CD4-positive, alpha-beta T cell treated with Interleukin-4 for 4 hours (primary cell): Measurements from ENCODE around the gene MAP3K12.
A peak's percentile ranks its signal among the peaks of the same experiment; 100 is the strongest.
"Not testable (repeated sequence)": the region's sequence is repeated elsewhere in the genome, so short reads cannot be mapped to it uniquely, and the experiment has no call there.

Experiments used
- DNase-seq: peaks from one replicate; pipeline ENCODE4 v3.0.0-alpha.2; 2020

Gene MAP3K12

DNA sequence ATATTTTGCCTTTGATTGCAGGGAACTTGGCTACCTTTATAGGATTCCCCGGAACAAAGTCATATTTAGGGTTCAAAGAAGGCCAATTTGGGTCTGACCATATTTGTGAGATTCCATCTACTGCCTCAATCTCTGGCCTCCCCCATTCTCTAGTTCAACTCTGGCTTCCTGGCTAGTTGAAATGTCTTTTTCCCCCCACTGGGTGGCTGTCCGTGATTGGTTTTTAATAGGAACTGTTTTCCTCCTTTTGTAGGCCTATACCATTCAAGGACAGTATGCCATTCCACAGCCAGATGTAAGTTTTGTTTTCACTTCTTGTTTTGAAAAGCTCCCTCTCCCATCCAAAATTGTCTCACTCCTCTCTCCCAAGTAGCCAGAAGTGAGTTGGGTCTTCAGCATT is 33.6 kb downstream of the MAP3K12 start:
- DNase-seq, result no peak

DNA sequence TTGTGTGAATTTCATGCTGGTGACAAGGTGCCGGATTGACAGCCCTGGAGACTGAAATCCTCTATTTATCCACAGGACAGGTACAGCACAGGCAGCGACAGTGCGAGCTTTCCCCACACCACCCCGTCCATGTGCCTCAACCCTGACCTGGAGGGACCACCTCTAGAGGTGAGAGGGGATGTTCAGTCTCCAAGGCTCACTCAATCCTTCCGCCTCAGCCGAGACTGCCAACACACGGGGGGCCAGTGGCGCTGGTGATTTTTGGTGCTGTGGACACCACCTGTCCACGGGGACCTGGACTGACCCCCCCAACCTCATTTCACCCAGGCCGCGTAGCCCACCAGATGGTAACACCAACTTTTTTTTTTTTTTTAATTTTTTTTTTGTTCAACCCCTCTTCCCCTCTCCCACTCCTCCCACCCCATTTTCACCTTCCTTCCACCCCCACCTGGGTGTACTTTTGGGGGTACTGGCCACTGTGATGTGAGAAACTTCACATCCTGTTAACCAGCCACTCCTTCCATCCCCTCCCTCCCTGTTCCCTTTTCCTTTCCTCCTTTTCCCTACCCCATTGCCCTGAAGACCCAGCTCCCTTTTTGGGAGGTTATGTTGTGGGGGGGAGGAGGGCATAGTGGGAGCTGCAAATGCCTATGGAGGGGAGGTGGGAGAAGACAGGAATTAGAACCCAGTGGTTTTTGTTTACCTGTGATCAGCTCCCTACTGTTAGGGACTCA is 34.4 kb downstream of the MAP3K12 start:
- DNase-seq, result no peak

DNA sequence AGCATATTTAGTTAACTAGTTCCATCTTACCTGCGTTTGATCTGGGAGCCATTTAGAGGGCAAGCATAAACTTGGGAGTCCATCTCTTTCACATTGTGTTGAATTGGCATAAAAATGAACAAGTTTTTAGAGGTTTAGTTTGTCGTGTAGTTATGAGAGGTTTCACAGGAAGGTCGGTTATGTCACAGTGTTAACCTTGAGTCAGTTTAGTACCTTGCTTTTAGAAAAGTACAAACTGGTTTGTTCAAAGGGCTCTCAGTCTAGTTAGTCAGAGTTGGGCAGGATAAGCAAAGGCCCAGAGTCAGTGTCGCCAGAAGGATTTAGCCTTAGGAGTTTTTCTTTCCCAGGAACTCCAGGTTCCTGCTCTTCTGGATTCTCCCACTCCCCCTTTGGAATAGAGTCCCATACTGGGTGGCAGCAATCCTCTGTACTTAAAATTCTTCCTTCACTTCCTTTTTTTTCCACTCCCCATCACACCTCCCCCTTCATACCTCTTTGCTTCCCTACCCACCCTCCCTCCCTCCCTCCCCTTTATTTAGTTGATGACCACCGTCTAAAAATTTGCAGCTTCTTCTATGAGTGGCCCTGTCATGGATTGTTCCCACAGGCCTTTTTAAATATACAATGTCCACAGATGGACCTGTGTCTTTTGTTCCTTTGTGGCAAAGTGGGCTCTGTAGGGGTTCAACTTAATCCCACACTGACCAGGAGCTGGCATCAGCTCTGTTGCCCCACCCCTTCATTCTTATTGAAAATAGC is 35.3 kb downstream of the MAP3K12 start:
- no peak for DNase-seq

DNA sequence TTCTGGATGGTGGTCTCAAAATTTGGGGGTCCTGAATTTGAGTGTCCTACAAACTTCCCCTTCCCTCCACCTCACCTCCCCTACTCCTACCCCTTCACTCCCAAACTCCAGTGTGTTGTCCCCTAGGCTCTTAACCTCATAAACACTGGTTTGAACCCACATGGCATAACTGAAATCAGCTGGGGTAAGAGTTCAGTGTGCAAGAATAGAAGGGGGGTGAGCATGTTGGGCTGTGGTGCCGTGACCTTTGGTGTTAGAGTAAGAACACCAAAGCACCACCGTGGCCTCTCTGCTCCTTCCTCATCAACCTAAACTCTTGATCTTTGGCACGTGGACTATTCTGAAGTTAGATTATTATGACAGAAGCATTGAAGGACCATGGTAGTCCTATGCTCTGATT is 36.3 kb downstream of the MAP3K12 start:
- DNase-seq, result no peak

- DNase-seq, result no peak
These were observed 37.7 kb downstream of the MAP3K12 start for GRCh38 chr12:53461591-53461990.

GRCh38 chr12:53461059-53461458 is 38.2 kb downstream of the MAP3K12 start:
- no peak for DNase-seq

- no peak for DNase-seq
These were observed 40.2 kb downstream of the MAP3K12 start for GRCh38 chr12:53459097-53459496.

- DNase-seq, result no peak
These were observed 42.4 kb downstream of the MAP3K12 start for GRCh38 chr12:53456654-53457366.

GRCh38 chr12:53454707-53455106 is 44.6 kb downstream of the MAP3K12 start:
- DNase-seq, result no peak

DNA sequence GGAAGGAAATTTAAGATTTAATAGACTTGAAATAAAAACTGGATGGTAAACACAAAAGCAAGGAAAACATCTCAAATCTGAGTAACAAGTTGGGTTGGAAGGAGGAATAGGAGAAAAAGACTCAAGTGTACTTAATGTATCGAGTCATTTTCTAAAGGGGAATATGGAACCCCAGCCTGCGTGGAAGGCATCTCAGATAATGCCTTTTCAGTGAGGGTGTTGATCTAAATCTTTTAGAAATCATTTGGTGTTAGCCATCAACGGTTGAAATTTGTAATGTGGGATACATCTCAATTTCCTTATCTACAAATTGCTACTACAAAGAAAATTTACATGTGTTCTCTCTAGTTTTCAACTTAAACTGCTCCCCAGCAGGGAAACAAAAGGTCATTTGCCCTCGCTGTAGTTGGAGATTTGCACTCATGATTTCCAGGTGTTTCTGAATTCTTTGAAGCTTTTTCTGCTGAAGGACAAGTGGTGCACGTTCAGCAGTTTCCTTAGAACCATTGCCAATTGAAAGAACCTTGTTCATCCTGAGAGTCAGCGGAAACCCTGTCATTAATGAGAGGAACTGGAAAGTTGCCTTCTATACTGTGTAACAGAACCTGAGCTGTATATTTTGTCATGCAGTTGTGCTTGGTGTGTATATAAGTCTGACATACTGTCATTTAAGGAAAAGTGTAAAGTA is 45.2 kb downstream of the MAP3K12 start:
- DNase-seq, result no peak

DNA sequence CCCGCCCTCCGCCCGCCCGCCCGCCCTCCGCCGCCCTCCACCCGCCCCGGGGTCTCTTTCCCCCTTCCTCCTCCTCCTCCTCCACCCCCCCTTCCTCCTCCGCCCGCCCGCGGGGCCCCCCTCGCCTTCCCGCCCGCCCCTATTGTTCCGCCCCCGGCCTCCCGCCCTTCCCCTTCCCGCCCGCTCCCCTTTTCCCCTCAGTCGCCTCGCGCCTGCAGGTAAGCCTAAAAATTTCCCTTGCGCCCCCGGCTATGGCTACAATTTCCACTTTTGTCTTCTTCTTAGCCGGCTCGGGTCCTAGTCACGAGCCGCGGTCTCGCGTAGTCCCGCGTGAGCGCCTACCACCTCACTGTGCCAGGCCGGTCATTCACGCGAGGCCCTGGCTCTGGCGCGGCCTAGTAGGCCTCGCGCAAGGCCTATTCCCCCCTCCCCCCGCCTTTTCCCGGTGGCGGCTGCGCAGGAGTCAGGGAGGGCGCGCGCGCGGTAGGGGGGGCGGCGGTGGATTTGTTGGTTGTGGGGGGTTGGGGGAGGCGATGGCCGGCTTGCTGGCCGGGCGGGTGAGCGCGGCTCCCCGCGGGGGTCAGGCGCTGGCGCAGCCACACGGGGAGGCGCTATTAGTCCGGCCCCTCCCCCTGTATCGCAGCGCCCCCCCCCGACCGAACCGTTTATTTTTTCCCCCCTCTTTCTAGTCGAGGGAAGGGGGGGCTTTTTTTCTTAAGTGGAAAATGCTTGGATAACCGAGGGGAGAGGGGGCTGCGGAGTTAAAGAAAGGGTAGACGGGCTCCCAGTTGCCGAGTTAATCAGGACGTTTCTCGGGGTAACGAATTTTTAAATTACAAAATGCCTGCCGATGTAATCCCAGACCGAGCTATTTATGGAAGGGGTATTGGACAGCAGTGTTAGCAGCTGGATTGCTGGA is 46.8 kb downstream of the MAP3K12 start:
- peak; percentile 75 for DNase-seq

DNA sequence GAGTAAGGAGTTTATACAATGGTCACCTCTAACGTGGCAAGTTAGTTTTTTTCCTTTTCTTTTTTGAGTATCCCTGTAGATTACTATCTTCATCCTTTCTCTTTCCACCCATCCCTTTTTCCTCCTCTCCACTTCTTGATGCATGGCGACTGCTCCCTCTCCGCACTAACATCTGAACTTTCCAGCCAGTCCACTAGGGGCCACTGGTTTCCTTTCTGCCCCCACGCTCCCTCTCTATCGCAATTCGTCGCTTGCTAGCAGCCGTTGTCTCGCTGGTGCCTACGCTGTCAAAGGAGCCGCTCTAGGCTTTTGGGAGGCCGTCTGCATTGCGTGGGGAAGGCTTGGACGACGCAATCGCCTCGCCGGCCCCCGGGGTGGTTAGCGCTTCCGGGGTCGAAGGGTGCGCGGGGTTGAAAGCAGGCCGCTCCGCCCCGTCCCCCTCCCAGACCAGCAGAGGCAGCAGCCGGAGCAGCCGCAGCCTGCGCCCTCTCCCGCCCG is 47.5 kb downstream of the MAP3K12 start, which contains the start of gene PCBP2:
Gene PCBP2 (plus strand): TSS at position 442 of the 498 bp plus-strand sequence. CDS start 2,699 bp downstream, outside the sequence.
- DNase-seq, result peak; percentile 99

DNA sequence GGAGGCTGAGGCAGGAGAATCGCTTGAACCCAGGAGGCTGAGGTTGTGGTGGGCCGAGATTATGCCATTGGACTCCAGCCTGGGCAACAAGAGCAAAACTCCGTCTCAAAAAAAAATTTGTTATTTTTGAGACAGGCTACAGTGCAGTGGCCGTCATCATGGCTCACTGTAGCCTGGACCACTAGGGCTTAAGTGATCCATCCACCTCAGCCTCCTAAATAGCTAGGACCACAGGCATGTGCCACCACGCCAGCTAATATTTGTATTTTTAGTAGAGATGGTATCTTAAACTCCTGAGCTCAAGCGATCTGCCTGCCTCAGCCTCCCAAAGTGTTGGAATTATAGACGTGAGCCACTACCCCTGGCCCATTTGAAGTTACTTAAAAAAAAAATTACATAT is 48.3 kb downstream of the MAP3K12 start:
- no peak for DNase-seq

DNA sequence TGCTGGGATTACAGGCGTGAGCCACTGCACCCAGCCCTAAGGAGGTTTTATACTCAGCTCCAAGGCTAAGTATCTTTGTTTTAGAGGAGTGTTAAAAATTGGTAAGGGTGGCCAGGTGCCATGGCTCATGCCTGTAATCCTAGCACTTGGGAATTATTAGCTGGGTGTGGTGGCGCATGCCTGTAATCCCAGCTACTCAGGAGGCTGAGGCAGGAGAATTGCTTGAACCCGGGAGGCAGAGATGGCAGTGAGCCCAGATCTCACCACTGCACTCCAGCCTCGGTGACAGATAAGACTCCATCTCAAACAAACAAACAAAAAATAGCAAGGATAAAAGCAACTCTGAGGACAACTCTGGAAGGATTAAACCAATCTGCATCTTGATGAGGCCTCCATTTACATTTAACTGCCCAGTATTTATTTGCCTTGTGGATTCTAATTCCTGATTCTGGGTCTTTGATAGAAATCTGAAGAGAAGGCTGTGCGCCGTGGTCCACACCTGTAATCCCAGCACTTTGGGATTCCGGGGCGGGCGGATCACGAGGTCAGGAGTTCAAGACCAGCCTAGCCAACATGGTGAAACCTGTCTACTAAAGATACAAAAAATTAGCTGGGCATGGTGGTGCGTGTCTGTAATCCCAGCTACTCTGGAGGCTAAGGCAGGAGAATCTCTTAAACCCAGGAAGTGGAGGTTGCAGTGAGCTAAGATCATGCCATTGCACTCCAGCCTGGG is 54.5 kb downstream of the MAP3K12 start:
- DNase-seq, result not testable (repeated sequence)

GRCh38 chr12:53443955-53444354 is 55.3 kb downstream of the MAP3K12 start:
- no peak for DNase-seq

DNA sequence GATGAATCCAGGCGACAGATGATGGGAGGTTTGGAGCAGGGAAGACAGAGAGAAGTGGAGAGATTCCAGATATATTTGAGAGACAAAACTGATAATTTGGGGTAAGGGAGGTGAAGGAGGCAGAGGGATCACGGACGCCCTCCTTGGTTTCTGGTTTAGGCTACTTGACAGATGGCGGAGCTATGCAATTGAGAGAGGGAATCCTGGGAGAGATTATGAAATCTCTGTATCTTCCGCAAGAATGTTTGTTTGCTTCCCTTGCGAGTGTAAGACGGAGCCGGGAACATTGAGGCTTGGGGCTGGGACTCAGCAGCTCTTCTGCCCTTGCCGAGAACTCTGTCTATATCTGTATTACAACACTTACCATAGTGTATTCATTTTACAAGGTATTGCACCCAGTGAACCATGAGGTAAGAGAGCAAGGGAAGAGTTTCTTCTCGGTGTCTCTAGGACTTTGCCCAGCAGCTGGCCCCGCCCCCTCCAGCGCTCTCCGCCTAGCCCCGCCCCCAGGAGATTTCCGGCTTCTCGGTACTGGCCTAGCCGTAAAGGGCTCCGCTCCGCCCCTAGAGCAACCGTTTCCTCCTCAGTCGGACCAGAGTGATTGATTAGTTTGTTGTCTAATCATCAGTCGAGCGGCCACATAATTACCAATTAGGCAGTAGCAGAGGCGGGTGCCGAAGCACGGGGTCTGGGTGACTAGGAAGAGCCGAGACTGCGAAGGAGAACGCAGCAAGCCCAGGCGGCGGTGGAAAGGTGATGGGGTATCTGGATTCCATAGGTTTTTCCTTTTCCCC is 58.0 kb downstream of the MAP3K12 start, which contains the start of gene PRR13:
Gene PRR13 (plus strand): TSS at position 695 of the 794 bp plus-strand sequence. CDS start 981 bp downstream, outside the sequence.
- peak; percentile 100 for DNase-seq

DNA sequence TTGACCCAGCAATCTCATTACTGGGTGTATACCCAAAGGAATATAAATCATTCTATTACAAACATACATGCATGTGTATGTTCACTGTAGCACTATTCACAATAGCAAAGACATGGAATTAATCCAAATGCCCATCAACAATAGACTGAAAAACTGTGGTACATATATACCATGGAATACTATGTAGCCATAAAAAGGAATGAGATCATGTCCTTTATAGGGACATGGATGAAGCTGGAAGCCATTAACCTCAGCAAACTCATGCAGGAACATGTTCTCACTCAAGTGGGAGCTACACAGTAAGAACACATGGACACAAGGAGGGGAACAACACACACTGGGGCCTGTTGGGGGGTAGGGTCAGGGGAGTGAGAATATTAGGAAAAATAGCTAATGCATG is 59.7 kb downstream of the MAP3K12 start:
- not testable (repeated sequence) for DNase-seq

- DNase-seq, result not testable (repeated sequence)
These were observed 63.9 kb downstream of the MAP3K12 start for GRCh38 chr12:53435326-53435725.

DNA sequence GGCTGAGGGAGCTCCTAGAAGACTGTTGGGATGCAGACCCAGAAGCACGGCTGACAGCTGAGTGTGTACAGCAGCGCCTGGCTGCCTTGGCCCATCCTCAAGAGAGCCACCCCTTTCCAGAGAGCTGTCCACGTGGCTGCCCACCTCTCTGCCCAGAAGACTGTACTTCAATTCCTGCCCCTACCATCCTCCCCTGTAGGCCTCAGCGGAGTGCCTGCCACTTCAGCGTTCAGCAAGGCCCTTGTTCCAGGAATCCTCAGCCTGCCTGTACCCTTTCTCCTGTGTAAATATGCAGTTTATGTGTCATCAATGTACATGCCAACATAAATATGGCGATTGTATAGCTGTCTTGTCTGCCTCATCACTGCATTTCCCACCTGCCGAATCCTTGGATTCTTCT is 68.1 kb downstream of the MAP3K12 start:
- no peak for DNase-seq

- no peak for DNase-seq
These were observed 69.1 kb downstream of the MAP3K12 start for GRCh38 chr12:53430116-53430515.
